Small intestine (tissue), 7 donors: ENCODE results near the gene DACH1. TPM values are rescaled to one million over a fixed set of nuclear protein-coding genes. Genes with fewer than 3 reads are reported as not detected.

Source experiments
- DNase-seq, 2 donors: peaks; one replicate each; pipeline versions ENCODE4 v3.0.0 to v3.0.0-alpha.2; 2013
- FAIRE-seq: peaks from 2 replicates; lab custom pipeline; 2012; peaks lifted over from hg19 to GRCh38; lab: Jason Lieb, UNC
- H3K27ac ChIP-seq, 3 donors: one replicate each; pipeline ENCODE4 v1.5.1; 2013; ENCODE audit warnings: low read length in 2 of 3, mild to moderate bottlenecking in 2 of 3, control low read depth in 1 of 3, inconsistent platforms in 1 of 3, low read depth in 1 of 3, moderate library complexity in 1 of 3
- H3K27me3 ChIP-seq, 3 donors: one replicate each; pipeline ENCODE4 v1.6.1; 2013; ENCODE audit warnings: low read length in 3 of 3, inconsistent platforms in 1 of 3; ENCODE audit not compliant: control insufficient read depth in 3 of 3, insufficient read depth in 3 of 3
- H3K36me3 ChIP-seq, 3 donors: one replicate each; pipeline ENCODE4 v1.6.1; 2013; ENCODE audit warnings: low read length in 3 of 3, inconsistent platforms in 1 of 3, low read depth in 1 of 3, mild to moderate bottlenecking in 1 of 3, moderate library complexity in 1 of 3; ENCODE audit not compliant: control insufficient read depth in 3 of 3, insufficient read depth in 2 of 3
- H3K4me1 ChIP-seq, 3 donors: one replicate each; pipeline ENCODE4 v1.6.1; 2013; ENCODE audit warnings: low read length in 2 of 3, inconsistent platforms in 1 of 3, low read depth in 1 of 3, mild to moderate bottlenecking in 1 of 3, moderate library complexity in 1 of 3; ENCODE audit not compliant: control insufficient read depth in 3 of 3, insufficient read depth in 2 of 3
- H3K4me3 ChIP-seq, 3 donors: one replicate each; pipeline ENCODE4 v1.5.1; 2013; ENCODE audit warnings: low read length in 3 of 3, control low read depth in 1 of 3, inconsistent platforms in 1 of 3, low read depth in 1 of 3, mild to moderate bottlenecking in 1 of 3, moderate library complexity in 1 of 3
- H3K9me3 ChIP-seq, 2 donors: one replicate each; pipeline ENCODE4 v1.6.1; 2013; ENCODE audit warnings: low read depth in 1 of 2, low read length in 1 of 2; ENCODE audit not compliant: control insufficient read depth in 2 of 2, insufficient read depth in 1 of 2
- WGBS, 3 donors: extraction: QIAGEN DNeasy Blood & Tissue Kit; methylation state at CpG; one replicate each; pipeline ENCODE4 v1.1.7; 2013; 5-methylcytosine and 5-hydroxymethylcytosine counted together
- polyA plus RNA-seq, 4 donors: library from polyadenylated mRNA; stranded (reverse) in 3 of 4; unstranded in 1 of 4; fragments of 200-250 nt in 3 of 4; fragments of 120-200 nt in 1 of 4; gene quantifications; one replicate each; pipeline versions ENCODE4 v1.2.1 to v1.2.3, GENCODE V29; 2013
- donor health status: healthy with polysubstance abuse.
- donor health status: control.
- donor health status: control.
- donor health status: Bipolar disorder and iron deficiency.
- donor health status: healthy.

DACH1 gene
- polyA plus RNA-seq, 4 donors: 1.8 to 30.2 (median 4.3) TPM

DNA sequence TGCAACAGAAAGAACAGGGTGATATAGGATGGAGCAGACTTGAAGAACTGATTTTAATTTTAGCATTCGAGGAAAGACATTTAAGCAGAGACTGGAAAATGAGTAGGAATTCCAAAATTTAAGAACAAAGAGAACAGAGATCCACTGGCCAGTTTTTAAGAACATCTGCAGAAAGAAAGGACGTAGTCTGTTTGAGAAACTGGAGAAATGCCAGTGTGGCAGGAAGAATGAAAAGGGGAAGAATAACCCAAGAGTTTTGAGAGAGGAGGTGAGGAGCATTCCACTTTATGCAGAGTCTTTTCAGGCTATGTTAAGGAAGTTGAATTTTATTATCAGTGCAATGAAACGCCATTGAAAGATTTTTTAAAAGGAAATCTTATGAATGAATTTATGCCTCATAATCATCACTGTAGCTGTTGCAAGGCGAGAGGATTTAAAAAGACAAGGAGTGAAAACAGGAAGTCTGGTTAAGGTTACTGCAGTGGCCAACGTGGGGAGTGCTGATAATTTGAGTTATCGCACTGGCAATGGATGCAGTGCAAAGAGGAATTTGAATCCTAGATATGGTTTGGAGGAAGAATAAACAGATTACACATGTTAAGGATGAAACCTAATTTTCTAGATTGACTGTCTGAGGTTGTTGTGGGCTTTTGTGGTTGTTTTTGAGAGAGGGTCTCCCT is 253.8 kb downstream of the DACH1 start:
- FAIRE-seq (no peak), DNase-seq (no peak)
- no peak overlapping the region for H3K4me3 ChIP-seq
- peaks cover 0 to 3% (median 0%) of the 10 kb centered on the region in 3 donors for H3K4me1 ChIP-seq
- WGBS, 3 donors: 59 to 71% (median 59%) methylated on average over 6 of the region's 6 CpGs
- no peaks in the 10 kb centered on the region for H3K27me3 ChIP-seq
- H3K27ac ChIP-seq: no peak overlapping the region
- H3K9me3 ChIP-seq: no peaks in the 10 kb centered on the region
- peaks cover 0 to 3% (median 0%) of the 10 kb centered on the region in 3 donors for H3K36me3 ChIP-seq

DNA sequence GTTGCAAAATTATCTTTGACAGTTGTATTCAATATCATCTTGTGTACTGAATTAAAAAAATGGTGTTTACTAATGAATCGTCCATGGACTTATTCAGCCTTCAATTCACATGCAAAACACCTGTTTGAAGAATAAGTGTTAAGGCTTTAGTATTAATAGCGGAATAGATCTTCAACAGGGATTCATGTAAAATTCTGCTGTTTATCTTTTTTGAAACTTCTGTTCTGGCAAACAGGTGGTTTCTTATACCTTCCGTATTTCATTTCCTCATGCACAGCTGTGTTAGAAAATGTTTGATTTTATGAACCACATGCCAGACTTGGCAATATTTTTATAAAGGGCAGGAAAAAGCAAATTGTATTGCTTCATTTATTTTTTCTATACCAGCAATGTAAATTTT is 255.7 kb downstream of the DACH1 start:
- WGBS, 3 donors: 63 to 72% (median 65%) methylated on average over 3 of the region's 3 CpGs
- DNase-seq (no peak), FAIRE-seq (no peak)
- Histone ChIP-seq H3K4me1 (peaks cover 0 to 3% (median 0%) of the 10 kb centered on the region in 3 donors), H3K4me3 (no peak overlapping the region), H3K27me3 (no peaks in the 10 kb centered on the region), H3K27ac (no peak overlapping the region), H3K9me3 (no peaks in the 10 kb centered on the region), H3K36me3 (peaks cover 0 to under 1% (median 0%) of the 10 kb centered on the region in 3 donors)

DNA sequence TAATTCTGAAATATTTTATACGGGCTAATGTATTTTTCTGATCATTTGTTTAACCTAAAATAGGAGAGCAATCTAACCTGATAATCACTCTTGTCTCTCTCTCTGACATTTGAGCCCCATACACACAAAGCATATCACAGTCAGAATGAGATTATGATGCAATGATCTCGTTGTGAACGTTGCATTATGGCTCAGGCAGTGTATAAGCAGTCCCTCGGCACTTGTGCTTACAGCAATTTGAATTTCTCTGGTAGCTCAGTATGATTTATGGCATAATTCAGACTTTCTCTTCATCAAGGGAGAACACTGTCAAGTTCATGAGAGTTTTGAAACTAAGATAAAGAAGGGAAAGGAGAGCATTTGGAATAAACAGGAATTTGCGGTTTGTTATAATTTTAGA is 256.1 kb downstream of the DACH1 start:
- FAIRE-seq (no peak), DNase-seq (peak in 1 of 2 donors; percentile 15)
- Histone ChIP-seq H3K27me3 (no peaks in the 10 kb centered on the region), H3K9me3 (no peaks in the 10 kb centered on the region), H3K27ac (no peak overlapping the region), H3K4me3 (no peak overlapping the region), H3K36me3 (no peaks in the 10 kb centered on the region), H3K4me1 (peaks cover 0 to 3% (median 0%) of the 10 kb centered on the region in 3 donors)
- 31 to 37% (median 33%) methylated on average over 5 of the region's 5 CpGs for WGBS, 3 donors

DNA sequence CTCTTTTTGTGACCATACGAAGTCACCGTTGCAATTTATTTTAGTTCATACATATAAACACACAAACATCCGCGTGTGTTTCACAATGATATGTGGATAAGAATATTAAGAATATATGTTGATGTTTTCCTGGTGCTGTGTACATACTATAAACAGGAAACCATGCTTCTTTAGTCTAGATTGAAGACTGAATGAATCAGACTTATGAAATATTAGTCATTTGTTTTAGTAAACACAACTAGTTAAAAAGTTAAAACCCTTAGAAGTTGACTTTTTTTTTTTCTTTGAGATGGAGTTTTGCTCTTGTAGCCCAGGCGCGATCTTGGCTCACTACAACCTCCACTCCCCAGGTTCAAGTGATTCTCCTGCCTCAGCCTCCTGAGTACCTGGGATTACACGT is 257.7 kb downstream of the DACH1 start:
- Histone ChIP-seq H3K4me3 (no peak overlapping the region), H3K36me3 (no peaks in the 10 kb centered on the region), H3K27me3 (no peaks in the 10 kb centered on the region), H3K27ac (no peak overlapping the region), H3K4me1 (peaks cover 0 to 3% (median 0%) of the 10 kb centered on the region in 3 donors), H3K9me3 (no peaks in the 10 kb centered on the region)
- FAIRE-seq (no peak), DNase-seq (no peak)
- 89 to 97% (median 90%) methylated on average over 7 of the region's 7 CpGs for WGBS, 3 donors

DNA sequence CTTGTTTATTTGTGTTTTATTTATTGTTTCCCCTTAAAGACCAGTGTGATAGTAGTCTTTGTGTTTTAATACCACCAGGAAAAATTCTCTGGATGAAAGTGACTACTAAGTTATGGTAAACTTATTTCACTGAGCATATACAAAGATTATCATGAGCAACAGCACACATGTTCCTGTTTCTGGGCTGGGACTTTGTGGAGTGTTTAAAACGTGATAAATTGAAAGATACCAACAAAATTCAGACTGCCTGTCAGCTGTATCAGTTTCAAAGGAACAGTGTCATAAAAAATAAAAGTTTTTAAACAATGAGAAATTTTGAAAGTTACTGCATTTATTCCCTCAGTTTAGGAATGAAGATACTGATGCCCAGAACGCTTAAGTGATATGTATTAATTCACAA is 259.4 kb downstream of the DACH1 start:
- 50 to 60% (median 54%) methylated on average over 2 of the region's 2 CpGs for WGBS, 3 donors
- Histone ChIP-seq H3K27me3 (no peaks in the 10 kb centered on the region), H3K4me3 (no peak overlapping the region), H3K9me3 (no peaks in the 10 kb centered on the region), H3K36me3 (no peaks in the 10 kb centered on the region), H3K4me1 (peaks cover 0 to 3% (median 0%) of the 10 kb centered on the region in 3 donors), H3K27ac (no peak overlapping the region)
- DNase-seq (no peak), FAIRE-seq (no peak)

DNA sequence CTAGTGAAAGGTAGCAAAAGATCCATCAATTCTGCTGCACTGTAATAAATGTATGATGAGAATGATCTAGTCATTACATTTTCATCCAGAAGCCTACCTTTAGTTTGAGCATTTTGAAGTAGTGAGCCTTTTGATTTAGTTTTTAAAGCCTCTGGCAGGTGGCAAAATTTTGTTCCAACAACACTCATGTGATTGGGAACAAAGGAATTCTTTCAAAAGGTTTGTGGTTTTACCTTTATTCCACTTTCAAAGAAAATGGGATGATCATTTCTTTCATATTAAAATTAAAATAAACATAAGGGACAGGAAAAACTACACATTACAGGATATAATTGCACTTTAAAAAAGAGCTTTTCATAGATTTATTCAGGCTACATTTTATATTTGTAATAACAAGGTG is 260.2 kb downstream of the DACH1 start:
- Histone ChIP-seq H3K27me3 (no peaks in the 10 kb centered on the region), H3K9me3 (no peaks in the 10 kb centered on the region), H3K4me3 (no peak overlapping the region), H3K27ac (no peak overlapping the region), H3K4me1 (peaks cover 0 to 3% (median 0%) of the 10 kb centered on the region in 3 donors), H3K36me3 (no peaks in the 10 kb centered on the region)
- DNase-seq (no peak), FAIRE-seq (no peak)

DNA sequence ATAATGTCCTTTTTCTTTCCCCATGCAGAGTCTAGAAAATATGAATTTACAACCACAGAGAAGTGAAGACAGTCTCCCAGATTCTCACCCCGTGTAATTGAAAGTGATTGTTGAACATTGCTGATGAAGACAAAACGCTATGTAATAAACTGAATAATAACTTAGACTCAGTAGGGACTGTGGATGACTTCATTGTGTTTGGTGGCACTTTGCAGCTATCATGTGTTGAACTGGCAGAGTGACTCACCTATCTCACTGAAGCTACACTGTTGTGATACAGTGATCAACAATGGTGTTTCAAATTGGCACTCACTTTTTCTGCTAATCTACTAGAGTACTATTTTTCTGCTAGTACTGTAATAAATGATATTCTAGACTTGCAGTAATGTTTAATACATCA is 261.3 kb downstream of the DACH1 start:
- 67 to 83% (median 76%) methylated on average over 2 of the region's 2 CpGs for WGBS, 3 donors
- no peak for DNase-seq
- H3K27ac ChIP-seq: no peak overlapping the region
- no peak overlapping the region for H3K4me3 ChIP-seq
- no peaks in the 10 kb centered on the region for H3K27me3 ChIP-seq
- H3K9me3 ChIP-seq: no peaks in the 10 kb centered on the region
- no peaks in the 10 kb centered on the region for H3K4me1 ChIP-seq
- H3K36me3 ChIP-seq: no peaks in the 10 kb centered on the region
- FAIRE-seq: no peak

DNA sequence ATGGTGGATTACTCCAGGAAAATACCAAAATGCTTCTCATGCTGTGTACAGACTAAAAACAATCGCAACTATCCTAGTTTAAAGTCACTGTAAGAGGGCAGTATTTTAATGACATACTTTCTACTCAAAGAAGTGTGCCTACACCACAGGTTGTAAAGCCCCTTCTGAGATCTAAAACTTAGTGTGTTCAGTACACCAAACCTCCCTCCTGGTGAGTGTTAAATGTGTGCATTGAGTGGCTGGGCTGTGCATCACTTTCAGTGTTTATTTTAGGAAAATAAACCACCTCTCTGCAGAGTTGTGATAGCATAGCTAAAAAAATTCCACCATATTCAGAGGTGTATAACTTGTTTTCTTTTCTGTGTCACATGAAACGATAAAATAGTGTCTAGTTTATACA is 263.7 kb downstream of the DACH1 start:
- 84 to 97% (median 91%) methylated on average over 2 of the region's 2 CpGs for WGBS, 3 donors
- H3K27ac ChIP-seq: no peak overlapping the region
- H3K4me1 ChIP-seq: no peaks in the 10 kb centered on the region
- H3K4me3 ChIP-seq: no peak overlapping the region
- DNase-seq (no peak), FAIRE-seq (no peak)
- H3K36me3 ChIP-seq: no peaks in the 10 kb centered on the region
- H3K9me3 ChIP-seq: no peaks in the 10 kb centered on the region
- no peaks in the 10 kb centered on the region for H3K27me3 ChIP-seq

DNA sequence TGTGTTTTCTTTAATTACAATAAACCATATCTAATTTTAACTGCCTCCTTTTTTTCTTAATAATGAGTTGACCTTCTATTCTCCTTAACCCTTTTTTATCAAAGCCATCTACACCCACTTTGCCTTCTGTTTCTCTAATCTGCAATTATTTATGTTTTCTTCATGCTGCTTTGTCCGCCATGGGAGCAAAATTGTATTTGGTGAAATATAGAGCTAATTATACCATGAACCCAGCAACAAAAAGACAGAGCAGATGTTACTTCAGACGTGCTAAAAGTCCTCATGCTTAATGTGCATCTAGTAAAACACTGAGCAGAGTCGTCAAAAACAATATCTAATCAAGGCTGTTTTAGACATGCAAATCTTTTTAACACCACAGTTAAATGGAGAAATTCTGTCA is 264.7 kb downstream of the DACH1 start:
- DNase-seq: no peak
- 73 to 81% (median 74%) methylated on average over 3 of the region's 3 CpGs for WGBS, 3 donors

More for the DNA sequence above, 264.7 kb downstream of the DACH1 start:
- no peaks in the 10 kb centered on the region for H3K4me1 ChIP-seq
- no peak overlapping the region for H3K4me3 ChIP-seq
- no peak for FAIRE-seq
- peaks cover 0 to 4% (median 0%) of the 10 kb centered on the region in 3 donors for H3K36me3 ChIP-seq
- no peaks in the 10 kb centered on the region for H3K9me3 ChIP-seq
- no peak overlapping the region for H3K27ac ChIP-seq
- H3K27me3 ChIP-seq: no peaks in the 10 kb centered on the region
